ENCODE measurements around the gene DGKA.
A peak's percentile ranks its signal among the peaks of the same experiment; 100 is the strongest.
"Not testable (repeated sequence)": the region's sequence is repeated elsewhere in the genome, so short reads cannot be mapped to it uniquely, and the experiment has no call there.

Gene DGKA

GRCh38 chr12:55930771-55931316 is at the start of gene DGKA:
DGKA (plus strand) TSS chr12:55931162; CDS start chr12:55936504, 5,342 bp downstream.
- peak; percentile 29 to 37 for ATAC-seq

GRCh38 chr12:55885113-55885512 is 45.8 kb upstream of the DGKA start:
- peak in 1 of 2 donors; percentile 33 for ATAC-seq

DNA sequence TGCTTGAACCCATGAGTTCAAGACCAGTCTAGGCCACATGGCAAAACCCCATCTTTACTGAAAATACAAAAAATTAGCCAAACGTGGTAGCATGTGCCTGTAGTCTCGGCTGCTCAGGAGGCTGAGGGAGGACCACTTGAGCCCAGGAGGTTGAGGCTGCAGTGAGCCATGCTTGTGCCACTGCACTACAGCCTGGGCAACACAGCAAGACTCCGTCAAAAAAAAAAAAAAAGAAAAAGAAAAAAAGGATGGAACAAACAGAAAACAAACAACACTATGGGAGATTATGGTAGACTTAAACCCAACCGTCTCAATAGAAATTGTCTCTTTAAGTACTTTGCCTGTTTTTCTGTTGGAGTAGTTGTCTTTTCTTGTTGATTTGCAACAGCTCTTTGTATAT is 39.7 kb upstream of the DGKA start:
- no peak for ATAC-seq

DNA sequence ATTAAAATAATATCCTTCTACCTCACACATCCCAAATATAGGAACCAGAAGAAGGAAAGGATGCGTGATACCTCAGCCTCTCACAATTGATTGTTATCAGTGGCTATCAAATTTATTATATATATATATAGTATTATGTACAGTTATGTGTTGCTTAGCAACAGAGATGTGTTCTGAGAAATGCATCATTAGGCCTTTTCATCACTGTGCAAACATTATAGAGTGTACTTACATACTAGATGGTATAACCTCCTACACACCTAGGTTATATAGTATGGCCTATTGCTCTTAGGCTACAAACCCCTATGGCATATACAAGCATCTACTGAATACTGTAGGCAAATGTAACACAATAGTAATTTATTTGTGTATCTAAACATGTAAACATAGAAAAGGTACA is 37.2 kb upstream of the DGKA start:
- no peak for ATAC-seq

- ATAC-seq, result peak; percentile 93 to 98
These were observed 31.9 kb upstream of the DGKA start for GRCh38 chr12:55899082-55899481.

DNA sequence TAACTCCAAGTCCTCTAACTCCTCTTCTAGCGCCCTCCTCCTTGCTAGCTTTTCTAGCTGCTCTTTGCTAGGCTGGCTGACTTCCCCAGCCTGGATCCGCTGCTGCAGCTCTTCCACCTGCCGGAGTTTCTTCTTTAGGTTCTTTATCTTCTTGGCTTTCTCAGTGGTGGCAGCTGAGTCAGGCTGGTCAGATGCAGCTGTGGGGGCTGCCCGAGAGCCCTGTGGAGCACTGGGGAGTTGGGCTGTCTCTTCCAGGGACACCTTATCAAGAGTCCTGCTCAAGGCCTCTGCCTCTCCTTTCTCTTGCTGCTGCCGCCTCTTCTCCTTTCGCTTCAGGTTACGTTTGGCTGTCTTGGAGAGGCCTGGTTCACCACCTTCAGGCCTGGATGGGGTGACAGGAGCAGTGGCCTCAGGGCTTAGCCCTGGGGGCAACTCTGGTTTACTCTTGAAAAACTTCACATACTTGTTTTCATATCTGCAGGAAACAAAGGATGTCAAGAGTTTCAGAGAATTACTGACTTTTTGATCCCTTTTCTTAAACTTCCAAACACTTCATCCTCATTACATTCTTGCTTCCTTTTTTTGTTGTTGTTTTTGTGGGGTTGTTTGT is 29.0 kb upstream of the DGKA start:
- no peak for ATAC-seq

DNA sequence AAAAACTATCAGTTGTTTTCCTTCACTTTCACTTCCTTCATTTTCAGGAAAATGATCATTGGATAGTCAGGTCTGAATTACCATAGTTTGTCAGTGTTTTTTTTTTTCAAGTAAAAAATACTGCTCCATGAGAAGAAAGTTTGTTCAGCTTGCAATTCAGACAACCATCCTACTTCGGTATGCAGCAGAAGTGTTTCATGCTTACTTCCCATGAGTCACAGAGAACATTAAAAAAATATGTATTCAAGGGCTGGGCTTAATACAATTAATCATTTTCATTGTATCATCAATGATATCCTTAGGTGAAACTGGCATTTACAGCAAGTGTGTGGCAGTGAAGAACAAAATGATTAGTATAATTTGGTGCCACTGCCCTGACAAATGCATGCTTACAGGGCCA is 24.9 kb upstream of the DGKA start:
- ATAC-seq, result peak in 1 of 2 donors; percentile 38

DNA sequence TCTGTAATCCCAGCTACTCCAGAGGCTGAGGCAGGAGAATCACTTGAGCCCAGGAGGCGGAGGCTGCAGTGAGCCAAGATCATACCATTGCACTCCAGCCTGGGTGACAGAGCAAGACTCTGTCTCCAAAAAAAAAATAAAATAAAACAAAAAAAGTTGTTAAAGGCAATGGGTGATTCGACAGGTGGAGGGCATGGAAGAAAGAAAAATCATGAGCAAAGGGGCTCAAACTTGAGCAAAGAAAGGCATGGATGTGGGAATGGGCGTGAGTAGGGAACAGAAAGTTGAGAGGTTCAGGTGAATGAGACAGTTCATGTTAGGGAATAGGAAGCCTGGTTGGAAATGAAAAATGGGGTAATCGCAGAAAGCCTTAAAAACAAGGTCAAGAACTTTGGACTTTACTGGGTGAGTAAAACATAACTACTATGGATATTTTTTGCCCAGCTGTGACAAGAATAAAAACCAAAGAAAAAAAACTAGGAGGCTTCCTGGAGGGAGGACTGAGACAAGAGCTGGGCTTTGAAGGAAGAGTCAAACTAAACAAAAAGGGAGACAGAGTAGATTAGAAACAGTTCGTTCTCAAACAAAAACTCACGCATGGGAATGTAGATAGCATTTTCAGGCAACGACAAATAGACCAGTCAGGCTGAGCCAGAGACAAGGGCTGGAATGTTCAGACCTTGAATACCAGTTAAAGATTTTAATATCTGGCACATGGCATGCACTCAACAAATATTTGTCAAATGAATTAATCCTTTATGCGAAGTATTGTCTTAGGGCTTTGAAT is 22.0 kb upstream of the DGKA start:
- no peak for ATAC-seq

DNA sequence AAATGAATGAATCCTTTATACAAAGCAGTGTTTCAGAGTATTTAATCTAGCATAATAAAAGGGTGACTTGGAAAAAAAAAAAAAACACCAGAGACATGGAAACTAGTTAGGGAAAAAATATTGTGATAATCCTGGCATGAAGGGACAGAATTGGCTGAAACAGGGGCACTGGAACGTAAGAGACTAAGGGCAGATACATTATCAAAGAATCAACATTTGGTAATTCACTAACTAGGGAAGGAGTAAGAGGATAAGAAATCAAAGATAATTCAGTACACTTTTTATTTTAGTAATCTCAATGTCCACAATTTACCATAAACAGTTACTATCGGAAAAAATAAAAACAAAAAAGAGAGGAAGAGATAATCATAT is 21.5 kb upstream of the DGKA start:
- ATAC-seq, result no peak

- no peak for ATAC-seq
These were observed 18.1 kb upstream of the DGKA start for GRCh38 chr12:55912908-55913307.

DNA sequence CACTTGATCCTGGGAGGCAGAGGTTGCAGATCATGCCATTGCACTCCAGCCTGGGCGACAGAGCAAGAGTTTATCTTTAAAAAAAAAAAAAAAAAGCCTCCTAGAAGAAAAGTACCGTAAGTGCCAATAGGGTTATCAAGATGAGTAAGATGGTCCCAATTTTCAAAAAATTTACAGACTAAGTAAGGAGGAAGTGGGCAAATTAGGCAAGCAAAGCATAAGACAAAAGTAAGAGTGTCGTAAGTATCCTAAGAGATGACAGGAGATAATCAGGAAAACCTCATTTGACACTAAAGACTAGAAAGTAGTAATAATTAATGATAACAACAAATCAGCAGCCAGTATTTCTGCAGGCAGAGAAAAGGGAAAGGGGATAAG is 15.5 kb upstream of the DGKA start:
- no peak for ATAC-seq

DNA sequence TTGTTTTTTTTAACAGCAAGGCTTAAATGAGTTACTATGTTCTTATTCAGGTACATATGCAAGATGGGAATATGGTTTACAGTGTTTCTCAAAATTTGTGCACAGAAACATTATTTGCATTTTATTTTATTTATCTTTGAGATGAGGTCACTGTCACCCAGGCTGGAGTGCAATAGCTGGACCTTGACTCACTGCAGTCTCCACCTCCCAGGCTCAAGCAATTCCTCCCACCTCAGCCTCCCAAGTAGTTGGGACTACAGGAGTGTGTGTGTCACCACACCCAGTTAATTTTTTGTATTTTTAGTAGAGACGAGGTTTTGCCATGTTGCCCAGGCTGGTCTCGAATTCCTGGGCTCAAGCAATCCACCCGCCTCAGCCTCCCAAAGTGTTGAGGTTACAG is 11.9 kb upstream of the DGKA start:
- not testable (repeated sequence) for ATAC-seq

DNA sequence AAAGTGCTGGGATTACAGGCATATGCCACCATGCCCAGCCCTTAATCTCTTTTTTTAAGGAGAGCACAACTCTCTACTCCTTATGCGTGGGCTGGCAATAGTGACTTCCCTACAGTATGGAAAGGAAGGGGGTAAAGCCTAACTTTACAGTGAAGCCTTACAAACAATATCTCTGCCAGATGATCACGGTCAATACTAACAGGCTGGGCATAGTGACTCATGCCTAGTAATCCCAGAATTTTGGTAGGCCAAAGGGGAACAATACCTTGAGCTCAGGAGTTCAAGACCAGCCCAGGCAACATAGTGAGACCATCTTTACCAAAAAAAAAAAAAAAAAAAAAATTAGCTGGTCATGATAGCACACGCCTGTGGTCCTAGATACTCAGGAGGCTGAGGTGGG is 8.8 kb upstream of the DGKA start:
- no peak for ATAC-seq

GRCh38 chr12:55923648-55924047 is 7.3 kb upstream of the DGKA start:
- not testable (repeated sequence) for ATAC-seq

DNA sequence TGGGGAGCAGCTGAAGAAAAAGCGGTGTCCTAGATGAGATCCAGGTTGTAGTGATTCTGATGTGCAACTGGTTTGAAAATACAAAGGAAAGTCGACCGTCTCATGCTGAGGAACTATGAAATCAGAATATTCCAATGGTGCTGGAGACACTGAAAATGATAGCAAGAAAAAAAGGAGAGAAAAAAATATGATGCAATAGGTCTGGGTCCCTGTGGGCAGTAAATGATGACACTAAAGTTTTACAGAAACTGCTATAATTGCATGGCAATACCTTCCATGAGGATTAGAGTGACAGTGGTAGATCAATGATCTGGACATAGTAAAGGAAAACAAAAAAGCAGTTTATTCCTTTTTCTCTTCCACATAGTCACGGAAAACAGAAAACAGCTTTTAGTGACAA is 5.6 kb upstream of the DGKA start:
- no peak for ATAC-seq

DNA sequence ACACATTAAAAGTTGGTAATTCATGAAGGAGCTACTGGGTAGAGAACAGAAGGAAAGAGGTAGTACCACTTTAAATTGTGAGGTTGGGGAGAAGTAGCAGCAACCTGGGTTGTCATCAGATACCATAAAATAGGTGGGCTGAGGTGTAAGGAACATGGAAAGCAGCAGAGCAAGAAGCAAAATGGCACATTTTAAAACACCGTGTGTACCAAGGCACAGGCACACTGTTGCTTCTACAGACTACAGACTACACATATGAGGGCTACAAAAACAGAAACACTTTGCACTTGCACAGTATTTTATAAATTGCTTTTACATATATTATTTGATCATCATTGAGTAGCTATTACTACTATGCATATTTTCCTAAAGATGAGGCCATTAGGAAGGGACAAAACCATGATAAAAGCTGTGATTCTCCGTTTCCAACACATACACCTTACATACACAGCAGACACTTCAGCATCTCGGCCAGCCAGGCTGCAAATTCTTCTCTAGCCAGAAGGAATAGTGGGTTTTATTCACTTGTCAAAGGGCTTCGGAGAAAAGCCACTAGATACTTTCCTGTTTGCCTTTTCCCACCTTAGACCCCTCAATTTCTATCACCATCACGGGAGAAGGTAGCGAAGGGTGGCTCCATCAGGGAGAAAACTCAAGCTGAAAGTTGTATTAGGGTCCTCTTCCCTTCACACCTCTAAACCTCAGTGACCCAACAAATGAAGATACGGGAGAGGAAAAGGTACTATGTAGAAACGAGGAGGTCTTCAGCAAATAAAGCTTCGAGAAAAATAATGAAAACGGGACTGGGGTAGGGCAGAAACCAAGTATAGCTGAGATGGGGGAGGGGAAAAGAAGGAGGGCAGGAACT is 4.9 kb upstream of the DGKA start:
- no peak for ATAC-seq

GRCh38 chr12:55926738-55927587 is 4.0 kb upstream of the DGKA start:
- ATAC-seq, result peak; percentile 50 to 54

GRCh38 chr12:55927588-55928502 is 3.1 kb upstream of the DGKA start, which contains the start of gene PYM1:
PYM1 (minus strand) TSS chr12:55927894; CDS start chr12:55927761, 133 bp downstream.
- ATAC-seq, result peak; percentile 37 to 46

GRCh38 chr12:55929306-55929791 is 1.6 kb upstream of the DGKA start:
- peak; percentile 36 to 41 for ATAC-seq

DNA sequence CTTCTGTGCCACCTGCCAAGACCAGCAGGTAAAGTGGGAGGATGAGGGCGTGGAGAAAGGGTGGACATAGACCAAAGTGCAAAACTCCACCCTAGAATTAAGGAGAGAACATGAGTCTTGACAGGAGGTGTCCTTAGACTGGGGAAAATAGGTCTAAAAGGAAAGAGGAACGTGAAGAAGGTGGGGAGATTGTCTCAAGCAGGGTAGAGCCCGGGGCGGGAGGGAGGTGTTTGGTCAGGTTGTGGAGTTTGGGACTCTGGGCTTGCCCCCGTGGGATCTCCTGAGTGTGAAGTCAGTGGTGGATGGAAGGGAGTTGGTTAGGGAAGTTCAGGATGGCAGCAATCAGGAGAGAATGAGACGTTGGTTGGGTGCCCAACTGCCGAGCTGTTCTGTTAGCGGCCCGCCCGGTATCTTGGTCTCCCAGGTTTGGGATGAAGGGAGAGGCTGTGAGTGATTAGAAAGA is 386 bp downstream of the DGKA start:
- no peak for ATAC-seq

All from activated CD4-positive, CD25-positive, alpha-beta regulatory T cell treated with anti-CD3 and anti-CD28 coated beads, Interleukin-2, amount 50 U/mL, for 24 hours (primary cell).